T-cell (primary cell): Measurements from ENCODE around the gene CACNA2D1. TPM values are rescaled to one million over a fixed set of nuclear protein-coding genes. Genes with fewer than 3 reads are reported as not detected.

Experiments
- ATAC-seq, 4 experiments: fragments of 200-7000 bp in 3 of 4; fragments of 150-1000 bp in 1 of 4; cut with Tn5 transposase; replicated peaks in 1 of 4; 1 replicate in 3 of 4; 2 replicates in 1 of 4; pipeline ENCODE4 v1.10.0; 2021; ENCODE audit warnings: moderate library complexity in 3 of 4, mild to moderate bottlenecking in 2 of 4, moderate number of reproducible peaks in 1 of 4
- CTCF ChIA-PET, 2 donors: fragments of 300-600 bp; sonication (Branson Sonifier 250); formaldehyde crosslinking; loops; one replicate each; lab custom pipeline; 2022; ENCODE audit warnings: antibody characterized with exemption in 2 of 2; lab: Charles Lee
- POLR2A ChIA-PET, 2 donors: fragments of 300-600 bp; sonication (Branson Sonifier 250); formaldehyde crosslinking; loops; one replicate each; lab custom pipeline; 2022; ENCODE audit warnings: antibody characterized with exemption in 2 of 2; lab: Charles Lee
- DNase-seq, 35 experiments: peaks; one replicate each; pipeline versions ENCODE4 v3.0.0 to v3.0.0-alpha.2; 2013 to 2023
- H3K27ac ChIP-seq: one replicate; pipeline ENCODE4 v1.5.1; 2013; ENCODE audit warnings: low read length
- H3K27me3 ChIP-seq, 2 experiments: replicated peaks in 1 of 2; 1 replicate in 1 of 2; 2 replicates in 1 of 2; pipeline versions ENCODE4 v1.6.1 to v1.7.0; 2013; ENCODE audit warnings: low read length in 1 of 2, mixed read lengths in 1 of 2; ENCODE audit not compliant: control insufficient read depth in 2 of 2, insufficient read depth in 2 of 2; ENCODE audit errors: extremely low read depth in 1 of 2
- H3K36me3 ChIP-seq, 2 donors: 1 replicate in 1 of 2; 2 replicates in 1 of 2; pipeline versions ENCODE4 v1.6.1 to v1.7.0; 2013; ENCODE audit warnings: low read length in 1 of 2; ENCODE audit not compliant: control insufficient read depth in 2 of 2, insufficient read depth in 1 of 2; ENCODE audit errors: extremely low read depth in 1 of 2
- H3K4me1 ChIP-seq, 2 experiments: 1 replicate in 1 of 2; 2 replicates in 1 of 2; pipeline versions ENCODE4 v1.6.1 to v1.7.0; 2013; ENCODE audit warnings: low read length in 2 of 2, mixed read lengths in 1 of 2; ENCODE audit not compliant: insufficient read depth in 2 of 2, control insufficient read depth in 1 of 2; ENCODE audit errors: extremely low read depth in 1 of 2
- H3K4me3 ChIP-seq, 2 donors: 1 replicate in 1 of 2; 2 replicates in 1 of 2; pipeline versions ENCODE4 v1.5.1 to v1.7.0; 2013; ENCODE audit warnings: mild to moderate bottlenecking in 2 of 2, low read length in 1 of 2, moderate library complexity in 1 of 2; ENCODE audit not compliant: control insufficient read depth in 1 of 2; ENCODE audit errors: extremely low read depth in 1 of 2
- H3K9me3 ChIP-seq: 2 replicates; pipeline ENCODE4 v1.7.0; 2013
- H3K27ac Mint-ChIP-seq, 2 donors: one replicate each; pipeline ENCODE4 v1.8.0; 2020 to 2021; ENCODE audit warnings: mild to moderate bottlenecking in 2 of 2, mixed read lengths in 2 of 2
- H3K27me3 Mint-ChIP-seq, 2 donors: one replicate each; pipeline ENCODE4 v1.8.0; 2021 to 2022; ENCODE audit warnings: mixed read lengths in 2 of 2
- H3K36me3 Mint-ChIP-seq: one replicate; pipeline ENCODE4 v1.8.0; 2021; ENCODE audit warnings: mixed read lengths
- H3K4me1 Mint-ChIP-seq, 3 donors: one replicate each; pipeline ENCODE4 v1.8.0; 2020 to 2022; ENCODE audit warnings: mixed read lengths in 3 of 3, mild to moderate bottlenecking in 1 of 3
- H3K4me3 Mint-ChIP-seq, 3 donors: one replicate each; pipeline ENCODE4 v1.8.0; 2020 to 2022; ENCODE audit warnings: mild to moderate bottlenecking in 3 of 3, mixed read lengths in 3 of 3, moderate library complexity in 3 of 3
- H3K9me3 Mint-ChIP-seq, 3 donors: one replicate each; pipeline ENCODE4 v1.8.0; 2020 to 2022; ENCODE audit warnings: mixed read lengths in 3 of 3
- WGBS: methylation state at CpG from one replicate; pipeline ENCODE4 v1.1.5; 2013; ENCODE audit warnings: missing lambda C conversion rate; ENCODE audit not compliant: insufficient coverage; 5-methylcytosine and 5-hydroxymethylcytosine counted together
- total RNA-seq, 35 experiments: library from RNA in 6 of 35; stranded (reverse) in 6 of 35; fragments of 120-200 nt in 1 of 35; gene quantifications; one replicate each; pipeline versions ENCODE4 v1.2.1 to v1.2.4 and lab custom pipeline; 2013 to 2026

CACNA2D1 gene
- total RNA-seq, 5 donors from 2014 or later (not counting 1 experiment from before 2014, with no cell fraction given), result 0.03 to 0.43 (median 0.35) TPM; not detected in 2

- ChIA-PET POLR2A (no interaction called here), CTCF (no interaction called here)
- no peaks in the 10 kb centered on the region for H3K9me3 ChIP-seq
- ATAC-seq, result no peak
- WGBS, result no CpG with 5 or more reads among the region's 3 CpGs
- H3K27me3 ChIP-seq, result peaks cover 17 to 23% of the 10 kb centered on the region in 2 experiments
- H3K4me1 ChIP-seq, result peaks cover 0 to 5% of the 10 kb centered on the region in 2 experiments
- no peak overlapping the region for H3K4me3 ChIP-seq
- Mint-ChIP-seq H3K27me3 (peaks cover 30 to 40% of the 10 kb centered on the region in 2 donors), H3K27ac (no peak overlapping the region), H3K4me1 (peaks cover 0 to 9% (median 6%) of the 10 kb centered on the region in 3 donors), H3K9me3 (no peaks in the 10 kb centered on the region), H3K4me3 (no peak overlapping the region), H3K36me3 (no peaks in the 10 kb centered on the region)
- no peak overlapping the region for H3K27ac ChIP-seq
- no peaks in the 10 kb centered on the region for H3K36me3 ChIP-seq
- no peak for DNase-seq
These were observed 1.7 kb upstream of the CACNA2D1 start for GRCh38 chr7:82445271-82445670.

GRCh38 chr7:82444220-82444909, 788 bp upstream of the CACNA2D1 start:
- Mint-ChIP-seq H3K4me1 (peaks cover 0 to 9% (median 6%) of the 10 kb centered on the region in 3 donors), H3K9me3 (no peaks in the 10 kb centered on the region), H3K27me3 (peaks cover 30 to 40% of the 10 kb centered on the region in 2 donors), H3K4me3 (peak overlapping the region; percentile 31 to 66 (median 50)), H3K27ac (no peak overlapping the region), H3K36me3 (no peaks in the 10 kb centered on the region)
- 51% methylated on average over 16 of the region's 22 CpGs for WGBS
- H3K27me3 ChIP-seq, result peaks cover 17 to 23% of the 10 kb centered on the region in 2 experiments
- H3K36me3 ChIP-seq, result no peaks in the 10 kb centered on the region
- DNase-seq (no peak), ATAC-seq (no peak)
- CTCF ChIA-PET, result no interaction called here
- H3K27ac ChIP-seq, result no peak overlapping the region
- H3K4me1 ChIP-seq, result peaks cover 0 to 5% of the 10 kb centered on the region in 2 experiments
- H3K4me3 ChIP-seq, result no peak overlapping the region
- POLR2A ChIA-PET, result interaction anchor here in 1 of 2 donors (0.6 kb wide), 1 partner anchor 317 kb away, joined by 3 read pairs; no protein-coding TSS in a partner anchor
- H3K9me3 ChIP-seq, result no peaks in the 10 kb centered on the region

GRCh38 chr7:82443036-82443546, 486 bp downstream of the CACNA2D1 start:
- Histone ChIP-seq H3K4me3 (peak overlapping the region in 1 of 2 donors; percentile 47), H3K9me3 (no peaks in the 10 kb centered on the region), H3K27ac (no peak overlapping the region), H3K27me3 (peaks cover 17 to 28% of the 10 kb centered on the region in 2 experiments), H3K4me1 (peaks cover 0 to 5% of the 10 kb centered on the region in 2 experiments), H3K36me3 (no peaks in the 10 kb centered on the region)
- POLR2A ChIA-PET, result no interaction called here
- peak overlapping the region; percentile 31 to 61 (median 56) for H3K4me3 Mint-ChIP-seq
- no peak for DNase-seq
- H3K36me3 Mint-ChIP-seq, result no peaks in the 10 kb centered on the region
- no peak overlapping the region for H3K27ac Mint-ChIP-seq
- peaks cover 30 to 40% of the 10 kb centered on the region in 2 donors for H3K27me3 Mint-ChIP-seq
- CTCF ChIA-PET, result interaction anchor here in 1 of 2 donors (0.6 kb wide), 1 partner anchor 69 kb away, joined by 3 read pairs; no protein-coding TSS in a partner anchor
- 6% methylated on average over 63 of the region's 64 CpGs for WGBS
- H3K9me3 Mint-ChIP-seq, result no peaks in the 10 kb centered on the region
- ATAC-seq, result no peak
- H3K4me1 Mint-ChIP-seq, result peaks cover 0 to 9% (median 6%) of the 10 kb centered on the region in 3 donors

GRCh38 chr7:82442492-82443035, 1.0 kb downstream of the CACNA2D1 start:
- POLR2A ChIA-PET, result no interaction called here
- Mint-ChIP-seq H3K36me3 (no peaks in the 10 kb centered on the region), H3K27ac (no peak overlapping the region), H3K27me3 (peaks cover 30 to 38% of the 10 kb centered on the region in 2 donors), H3K9me3 (no peaks in the 10 kb centered on the region), H3K4me3 (peak overlapping the region in 2 of 3 donors; percentile 31 to 61), H3K4me1 (peaks cover 0 to 9% (median 6%) of the 10 kb centered on the region in 3 donors)
- Histone ChIP-seq H3K4me1 (peaks cover 0 to 5% of the 10 kb centered on the region in 2 experiments), H3K27ac (no peak overlapping the region), H3K36me3 (no peaks in the 10 kb centered on the region), H3K9me3 (no peaks in the 10 kb centered on the region), H3K4me3 (peak overlapping the region in 1 of 2 donors; percentile 15), H3K27me3 (peaks cover 17 to 28% of the 10 kb centered on the region in 2 experiments)
- CTCF ChIA-PET, result interaction anchor here in 1 of 2 donors (0.6 kb wide), 1 partner anchor 70 kb away, joined by 3 read pairs; no protein-coding TSS in a partner anchor
- ATAC-seq (no peak), DNase-seq (no peak)
- WGBS, result 8% methylated on average over 20 of the region's 22 CpGs

- Mint-ChIP-seq H3K27ac (no peak overlapping the region), H3K36me3 (no peaks in the 10 kb centered on the region), H3K9me3 (peaks cover 0 to under 1% (median 0%) of the 10 kb centered on the region in 3 donors), H3K4me1 (peaks cover 0 to 9% (median 6%) of the 10 kb centered on the region in 3 donors), H3K27me3 (peaks cover 27 to 38% of the 10 kb centered on the region in 2 donors), H3K4me3 (peak overlapping the region in 2 of 3 donors; percentile 14 to 61)
- Histone ChIP-seq H3K4me1 (peaks cover 0 to 5% of the 10 kb centered on the region in 2 experiments), H3K27ac (no peak overlapping the region), H3K4me3 (no peak overlapping the region), H3K27me3 (peaks cover 17 to 28% of the 10 kb centered on the region in 2 experiments), H3K9me3 (no peaks in the 10 kb centered on the region), H3K36me3 (no peaks in the 10 kb centered on the region)
- ChIA-PET POLR2A (no interaction called here), CTCF (interaction anchor here in 1 of 2 donors (0.6 kb wide), 1 partner anchor 71 kb away, joined by 3 read pairs; no protein-coding TSS in a partner anchor)
- DNase-seq (no peak), ATAC-seq (no peak)
- no CpG with 5 or more reads among the region's 9 CpGs for WGBS
These were observed 1.7 kb downstream of the CACNA2D1 start for GRCh38 chr7:82441669-82442478.
